Natural killer cell (primary cell): ENCODE results near the gene SNX30. TPM values are rescaled to one million over a fixed set of nuclear protein-coding genes. Genes with fewer than 3 reads are reported as not detected.

Experiments used
- ATAC-seq, 3 donors: fragments of 150-1000 bp in 2 of 3; fragments of 200-7000 bp in 1 of 3; cut with Tn5 transposase; 1 replicate in 1 of 3; 2 replicates in 2 of 3; pipeline ENCODE4 v1.10.0; 2021; ENCODE audit warnings: mild to moderate bottlenecking in 2 of 3, moderate library complexity in 2 of 3
- DNase-seq, 2 donors: peaks; one replicate each; pipeline versions ENCODE4 v3.0.0 to v3.0.0-alpha.2; 2013 to 2021; ENCODE audit warnings: mixed read lengths in 1 of 2
- H3K27ac ChIP-seq: one replicate; pipeline ENCODE4 v1.5.1; 2013; ENCODE audit warnings: mild to moderate bottlenecking, low read length
- H3K27me3 ChIP-seq: one replicate; pipeline ENCODE4 v1.6.1; 2013; ENCODE audit warnings: low read length; ENCODE audit not compliant: control insufficient read depth, insufficient read depth
- H3K36me3 ChIP-seq: one replicate; pipeline ENCODE4 v1.6.1; 2013; ENCODE audit warnings: low read length; ENCODE audit not compliant: control insufficient read depth, insufficient read depth
- H3K4me1 ChIP-seq: one replicate; pipeline ENCODE4 v1.6.1; 2013; ENCODE audit warnings: low read length; ENCODE audit not compliant: control insufficient read depth, insufficient read depth
- H3K4me3 ChIP-seq: one replicate; pipeline ENCODE4 v1.5.1; 2013; ENCODE audit warnings: low read length
- H3K9me3 ChIP-seq: one replicate; pipeline ENCODE4 v1.6.1; 2013; ENCODE audit warnings: low read length; ENCODE audit not compliant: control insufficient read depth, insufficient read depth
- H3K27ac Mint-ChIP-seq, 2 donors: one replicate each; pipeline ENCODE4 v1.8.0; 2022; ENCODE audit warnings: mild to moderate bottlenecking in 2 of 2, mixed read lengths in 2 of 2, moderate library complexity in 1 of 2
- H3K27me3 Mint-ChIP-seq, 2 donors: one replicate each; pipeline ENCODE4 v1.8.0; 2022; ENCODE audit warnings: low read depth in 2 of 2, mixed read lengths in 2 of 2
- H3K36me3 Mint-ChIP-seq: one replicate; pipeline ENCODE4 v1.8.0; 2022; ENCODE audit warnings: mixed read lengths
- H3K4me1 Mint-ChIP-seq, 2 donors: one replicate each; pipeline ENCODE4 v1.8.0; 2022; ENCODE audit warnings: mixed read lengths in 2 of 2
- H3K4me3 Mint-ChIP-seq: one replicate; pipeline ENCODE4 v1.8.0; 2022; ENCODE audit warnings: mild to moderate bottlenecking, moderate library complexity, mixed read lengths
- H3K9me3 Mint-ChIP-seq, 2 donors: one replicate each; pipeline ENCODE4 v1.8.0; 2022; ENCODE audit warnings: mixed read lengths in 2 of 2
- CTCF ChIP-seq: fragments of 200-600 bp; IDR thresholded peaks from one replicate; pipeline ENCODE4 v1.8.0; 2022; ENCODE audit warnings: antibody characterized with exemption
- WGBS: methylation state at CpG from one replicate; pipeline ENCODE4 v1.1.7; 2013; ENCODE audit warnings: missing lambda C conversion rate; ENCODE audit not compliant: insufficient coverage; 5-methylcytosine and 5-hydroxymethylcytosine counted together
- intact Hi-C: fragments of 100-400 bp; cut with micrococcal nuclease; formaldehyde crosslinking; loops from one replicate; pipeline ENCODE4 v1.14.2; 2022
- total RNA-seq, 4 donors: library from RNA; stranded (reverse); fragments of 120-200 nt in 1 of 4; gene quantifications; one replicate each; pipeline versions ENCODE4 v1.2.3 to v1.2.4, GENCODE V29; 2013 to 2022

The SNX30 gene
- total RNA-seq, 3 donors from 2014 or later (not counting 1 experiment from before 2014, with no cell fraction given), result 8.5 to 10.5 (median 9.3) TPM

GRCh38 chr9:112863214-112863613 lies 112.7 kb downstream of the SNX30 start:
- peak overlapping the region in 1 of 2 donors; percentile 6 for H3K27ac Mint-ChIP-seq
- WGBS, result 5% methylated on average over 4 of the region's 4 CpGs
- no peaks in the 10 kb centered on the region for H3K9me3 Mint-ChIP-seq
- Histone ChIP-seq H3K36me3 (peaks cover 5% of the 10 kb centered on the region), H3K4me3 (no peak overlapping the region), H3K27me3 (no peaks in the 10 kb centered on the region), H3K27ac (no peak overlapping the region), H3K4me1 (peaks cover 42% of the 10 kb centered on the region), H3K9me3 (no peaks in the 10 kb centered on the region)
- H3K36me3 Mint-ChIP-seq, result no peaks in the 10 kb centered on the region
- no peak overlapping the region for H3K4me3 Mint-ChIP-seq
- TF ChIP-seq CTCF, result no peak
- DNase-seq, result no peak
- no peak for ATAC-seq
- peaks cover 26 to 31% of the 10 kb centered on the region in 2 donors for H3K4me1 Mint-ChIP-seq
- intact Hi-C loops, result no loop called here
- no peaks in the 10 kb centered on the region for H3K27me3 Mint-ChIP-seq

GRCh38 chr9:112863746-112864145 lies 113.2 kb downstream of the SNX30 start:
- peaks cover 41% of the 10 kb centered on the region for H3K4me1 ChIP-seq
- peaks cover 26 to 28% of the 10 kb centered on the region in 2 donors for H3K4me1 Mint-ChIP-seq
- H3K36me3 ChIP-seq, result peaks cover 6% of the 10 kb centered on the region
- H3K27me3 Mint-ChIP-seq, result no peaks in the 10 kb centered on the region
- intact Hi-C loops, result no loop called here
- DNase-seq (no peak), ATAC-seq (no peak)
- H3K9me3 ChIP-seq, result no peaks in the 10 kb centered on the region
- 37% methylated on average over 2 of the region's 2 CpGs for WGBS
- no peak for TF ChIP-seq CTCF
- no peak overlapping the region for H3K4me3 ChIP-seq
- H3K9me3 Mint-ChIP-seq, result no peaks in the 10 kb centered on the region
- no peaks in the 10 kb centered on the region for H3K36me3 Mint-ChIP-seq
- peak overlapping the region; percentile 3 for H3K27ac ChIP-seq
- H3K27ac Mint-ChIP-seq, result peak overlapping the region in 1 of 2 donors; percentile 6
- no peak overlapping the region for H3K4me3 Mint-ChIP-seq
- no peaks in the 10 kb centered on the region for H3K27me3 ChIP-seq

GRCh38 chr9:112864403-112864802 lies 113.8 kb downstream of the SNX30 start:
- intact Hi-C loops, result no loop called here
- Mint-ChIP-seq H3K36me3 (no peaks in the 10 kb centered on the region), H3K27ac (no peak overlapping the region), H3K4me1 (peaks cover 23 to 26% of the 10 kb centered on the region in 2 donors), H3K4me3 (no peak overlapping the region), H3K27me3 (no peaks in the 10 kb centered on the region), H3K9me3 (no peaks in the 10 kb centered on the region)
- no peak for TF ChIP-seq CTCF
- peaks cover 11% of the 10 kb centered on the region for H3K36me3 ChIP-seq
- no peaks in the 10 kb centered on the region for H3K9me3 ChIP-seq
- no peak overlapping the region for H3K27ac ChIP-seq
- no peaks in the 10 kb centered on the region for H3K27me3 ChIP-seq
- H3K4me1 ChIP-seq, result peaks cover 40% of the 10 kb centered on the region
- WGBS, result 63% methylated on average over 3 of the region's 3 CpGs
- no peak overlapping the region for H3K4me3 ChIP-seq
- ATAC-seq, result no peak
- DNase-seq, result no peak

GRCh38 chr9:112864982-112865381 lies 114.4 kb downstream of the SNX30 start:
- H3K27ac ChIP-seq, result no peak overlapping the region
- no peaks in the 10 kb centered on the region for H3K27me3 ChIP-seq
- H3K4me1 ChIP-seq, result peaks cover 37% of the 10 kb centered on the region
- no peak for TF ChIP-seq CTCF
- Mint-ChIP-seq H3K27me3 (no peaks in the 10 kb centered on the region), H3K4me1 (peaks cover 23 to 26% of the 10 kb centered on the region in 2 donors), H3K9me3 (no peaks in the 10 kb centered on the region), H3K4me3 (no peak overlapping the region), H3K27ac (no peak overlapping the region), H3K36me3 (no peaks in the 10 kb centered on the region)
- no peak overlapping the region for H3K4me3 ChIP-seq
- WGBS, result 98% methylated on average over 7 of the region's 7 CpGs
- intact Hi-C loops, result no loop called here
- H3K36me3 ChIP-seq, result peaks cover 11% of the 10 kb centered on the region
- no peak for ATAC-seq
- no peak for DNase-seq
- H3K9me3 ChIP-seq, result no peaks in the 10 kb centered on the region
